NCI-H1436 treated with DMSO at 0.1 percent for 48 hours (cell line): Measurements from ENCODE around the gene SHQ1.
A peak's percentile ranks its signal among the peaks of the same experiment; 100 is the strongest.

ENCODE experiments used
- DNase-seq: peaks from one replicate; lab custom pipeline; 2025; lab: John Stamatoyannopoulos, UW

SHQ1 gene

GRCh38 chr3:72847751-72848702 lies at the start of gene SHQ1:
SHQ1 (minus strand) TSS chr3:72848445; CDS start chr3:72848340, 105 bp downstream.
- peak; percentile 1 for DNase-seq

GRCh38 chr3:72897758-72898007 lies 49.4 kb upstream of the SHQ1 start:
- DNase-seq: no peak

GRCh38 chr3:72896996-72897757 lies 48.9 kb upstream of the SHQ1 start:
- DNase-seq: no peak

GRCh38 chr3:72894976-72895552 lies 46.8 kb upstream of the SHQ1 start:
- DNase-seq: no peak

GRCh38 chr3:72892870-72893269 lies 44.6 kb upstream of the SHQ1 start:
- no peak for DNase-seq

- DNase-seq: no peak
Measured at GRCh38 chr3:72892081-72892775, 44.0 kb upstream of the SHQ1 start.

- no peak for DNase-seq
Measured at GRCh38 chr3:72891053-72891855, 43.0 kb upstream of the SHQ1 start.

- no peak for DNase-seq
Measured at GRCh38 chr3:72890166-72890925, 42.1 kb upstream of the SHQ1 start.

- DNase-seq: no peak
Measured at GRCh38 chr3:72889310-72890165, 41.3 kb upstream of the SHQ1 start.

GRCh38 chr3:72888546-72889309 lies 40.5 kb upstream of the SHQ1 start:
- no peak for DNase-seq

GRCh38 chr3:72887705-72888545 lies 39.7 kb upstream of the SHQ1 start, which contains the start of gene GXYLT2:
GXYLT2 (plus strand) TSS chr3:72888046; CDS start chr3:72888234, 188 bp downstream.
- no peak for DNase-seq

- DNase-seq: no peak
Measured at GRCh38 chr3:72887343-72887704, 39.1 kb upstream of the SHQ1 start.

GRCh38 chr3:72872183-72872582 lies 23.9 kb upstream of the SHQ1 start:
- no peak for DNase-seq

GRCh38 chr3:72862314-72863090 lies 14.3 kb upstream of the SHQ1 start:
- no peak for DNase-seq

GRCh38 chr3:72860846-72861245 lies 12.6 kb upstream of the SHQ1 start:
- DNase-seq: no peak

GRCh38 chr3:72860053-72860452 lies 11.8 kb upstream of the SHQ1 start:
- no peak for DNase-seq

- no peak for DNase-seq
Measured at GRCh38 chr3:72855001-72855400, 6.8 kb upstream of the SHQ1 start.
